Progenitor cell of endocrine pancreas (in vitro differentiated cells): ENCODE measurements around the gene TRIM47. TPM values are rescaled to one million over a fixed set of nuclear protein-coding genes. Genes with fewer than 3 reads are reported as not detected.

ENCODE experiments used
- DNase-seq: peaks from one replicate; pipeline ENCODE4 v3.0.0; 2021; ENCODE audit warnings: low spot score; ENCODE audit not compliant: unreplicated experiment
- H3K27ac Mint-ChIP-seq: 2 replicates; pipeline ENCODE4 v1.8.0; 2021; ENCODE audit warnings: mild to moderate bottlenecking, moderate library complexity, mixed read lengths
- H3K27me3 Mint-ChIP-seq: 2 replicates; pipeline ENCODE4 v1.8.0; 2021; ENCODE audit warnings: mixed read lengths
- H3K36me3 Mint-ChIP-seq: 2 replicates; pipeline ENCODE4 v1.8.0; 2022; ENCODE audit warnings: mixed read lengths; ENCODE audit not compliant: insufficient read depth
- H3K4me1 Mint-ChIP-seq: 2 replicates; pipeline ENCODE4 v1.8.0; 2021; ENCODE audit warnings: low read depth, mixed read lengths
- H3K4me3 Mint-ChIP-seq: 2 replicates; pipeline ENCODE4 v1.8.0; 2021; ENCODE audit warnings: low read depth, mild to moderate bottlenecking, moderate library complexity, mixed read lengths
- H3K9me3 Mint-ChIP-seq: 2 replicates; pipeline ENCODE4 v1.8.0; 2021; ENCODE audit warnings: low read depth, mixed read lengths
- total RNA-seq: library from RNA; stranded (reverse); gene quantifications from 2 replicates; pipeline ENCODE4 v1.2.1, GENCODE V29; 2021
- TF ChIP-seq, protein P1 (sequence below): fragments of 200-600 bp; sonication (generic); IDR thresholded peaks from one replicate; pipeline ENCODE4 v1.5.0; 2021; ENCODE audit warnings: antibody characterized with exemption, mild to moderate bottlenecking; ENCODE audit not compliant: unreplicated experiment

Gene TRIM47
- total RNA-seq, 1 donor from 2014 or later, result 1.0 TPM

GRCh38 chr17:75899353-75899752 lies 21.0 kb upstream of the TRIM47 start:
- TF ChIP-seq, protein P1, sequence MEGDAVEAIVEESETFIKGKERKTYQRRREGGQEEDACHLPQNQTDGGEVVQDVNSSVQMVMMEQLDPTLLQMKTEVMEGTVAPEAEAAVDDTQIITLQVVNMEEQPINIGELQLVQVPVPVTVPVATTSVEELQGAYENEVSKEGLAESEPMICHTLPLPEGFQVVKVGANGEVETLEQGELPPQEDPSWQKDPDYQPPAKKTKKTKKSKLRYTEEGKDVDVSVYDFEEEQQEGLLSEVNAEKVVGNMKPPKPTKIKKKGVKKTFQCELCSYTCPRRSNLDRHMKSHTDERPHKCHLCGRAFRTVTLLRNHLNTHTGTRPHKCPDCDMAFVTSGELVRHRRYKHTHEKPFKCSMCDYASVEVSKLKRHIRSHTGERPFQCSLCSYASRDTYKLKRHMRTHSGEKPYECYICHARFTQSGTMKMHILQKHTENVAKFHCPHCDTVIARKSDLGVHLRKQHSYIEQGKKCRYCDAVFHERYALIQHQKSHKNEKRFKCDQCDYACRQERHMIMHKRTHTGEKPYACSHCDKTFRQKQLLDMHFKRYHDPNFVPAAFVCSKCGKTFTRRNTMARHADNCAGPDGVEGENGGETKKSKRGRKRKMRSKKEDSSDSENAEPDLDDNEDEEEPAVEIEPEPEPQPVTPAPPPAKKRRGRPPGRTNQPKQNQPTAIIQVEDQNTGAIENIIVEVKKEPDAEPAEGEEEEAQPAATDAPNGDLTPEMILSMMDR, result no peak

GRCh38 chr17:75898791-75899190 lies 20.4 kb upstream of the TRIM47 start:
- no peak for DNase-seq
- no peak overlapping the region for H3K27ac Mint-ChIP-seq
- H3K36me3 Mint-ChIP-seq, result peaks cover 2% of the 10 kb centered on the region
- H3K9me3 Mint-ChIP-seq, result no peaks in the 10 kb centered on the region
- no peak overlapping the region for H3K4me3 Mint-ChIP-seq
- H3K27me3 Mint-ChIP-seq, result peaks cover 10% of the 10 kb centered on the region
- TF ChIP-seq, protein P1, result no peak
- H3K4me1 Mint-ChIP-seq, result peaks cover 8% of the 10 kb centered on the region

More at GRCh38 chr17:75899353-75899752, 21.0 kb upstream of the TRIM47 start:
- no peaks in the 10 kb centered on the region for H3K9me3 Mint-ChIP-seq
- H3K4me1 Mint-ChIP-seq, result peaks cover 10% of the 10 kb centered on the region
- peaks cover 2% of the 10 kb centered on the region for H3K36me3 Mint-ChIP-seq
- no peak for DNase-seq
- no peak overlapping the region for H3K27ac Mint-ChIP-seq
- peaks cover 9% of the 10 kb centered on the region for H3K27me3 Mint-ChIP-seq
- H3K4me3 Mint-ChIP-seq, result no peak overlapping the region

- peak overlapping the region; percentile 41 for H3K27ac Mint-ChIP-seq
- no peak for DNase-seq
Measured at GRCh38 chr17:75898065-75898464, 19.7 kb upstream of the TRIM47 start.

DNA sequence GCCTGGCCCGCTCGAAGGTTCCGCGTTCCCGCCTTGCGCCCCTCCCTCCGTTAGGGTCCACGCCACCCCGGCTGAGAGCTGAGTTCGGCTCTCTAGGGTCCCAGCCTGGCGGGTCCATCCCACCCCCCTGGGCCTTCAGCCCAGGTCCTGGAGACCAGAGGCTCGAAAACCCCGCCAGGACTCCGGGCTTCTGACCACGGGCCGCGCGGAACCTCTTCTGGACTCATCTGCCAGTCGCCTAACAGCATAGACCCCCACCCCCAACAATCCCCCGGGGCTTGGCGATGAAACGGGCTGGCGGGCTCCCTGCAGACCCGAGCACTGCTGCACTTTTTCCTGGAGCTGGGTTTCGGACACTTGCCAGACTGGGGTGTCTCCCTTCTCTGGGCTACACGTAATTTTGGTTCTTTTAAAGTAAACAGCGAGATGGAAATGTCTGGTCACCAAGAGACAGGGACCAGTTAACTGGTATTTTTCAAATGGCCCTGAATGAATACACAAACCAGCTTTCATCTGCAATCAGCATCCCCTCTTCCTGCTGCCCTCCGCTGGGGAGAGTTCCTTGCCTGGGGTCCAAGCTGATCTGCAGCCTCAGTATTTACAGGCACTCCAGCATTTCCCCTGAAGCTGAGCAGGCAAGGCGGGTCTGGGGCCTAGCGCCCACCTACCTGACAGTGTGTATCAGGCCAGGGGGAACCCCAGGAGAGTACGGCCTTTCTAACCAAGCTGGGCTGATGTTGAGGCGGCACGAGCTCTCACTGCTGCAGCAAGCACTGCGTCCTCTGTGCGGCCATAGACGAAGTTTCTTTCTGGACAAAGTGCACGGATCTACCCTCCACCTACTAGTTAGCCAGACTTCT lies 19.0 kb upstream of the TRIM47 start:
- H3K4me3 Mint-ChIP-seq, result peak overlapping the region; percentile 60
- H3K27ac Mint-ChIP-seq, result peak overlapping the region; percentile 41
- no peak for DNase-seq
- H3K36me3 Mint-ChIP-seq, result peaks cover 2% of the 10 kb centered on the region
- TF ChIP-seq, protein P1, result no peak
- H3K27me3 Mint-ChIP-seq, result peaks cover 11% of the 10 kb centered on the region
- no peaks in the 10 kb centered on the region for H3K9me3 Mint-ChIP-seq
- H3K4me1 Mint-ChIP-seq, result peaks cover 8% of the 10 kb centered on the region

More at GRCh38 chr17:75898065-75898464, 19.7 kb upstream of the TRIM47 start:
- TF ChIP-seq, protein P1, result no peak
- Mint-ChIP-seq H3K27me3 (peaks cover 11% of the 10 kb centered on the region), H3K4me1 (peaks cover 8% of the 10 kb centered on the region), H3K36me3 (peaks cover 2% of the 10 kb centered on the region), H3K9me3 (no peaks in the 10 kb centered on the region), H3K4me3 (peak overlapping the region; percentile 60)

- DNase-seq, result peak; percentile 61
- Mint-ChIP-seq H3K27ac (peak within 1 kb of the TSS; percentile 41), H3K27me3 (peaks cover 11% of the 10 kb centered on the region), H3K4me1 (peaks cover 8% of the 10 kb centered on the region), H3K9me3 (no peaks in the 10 kb centered on the region), H3K36me3 (peaks cover 2% of the 10 kb centered on the region), H3K4me3 (peak within 1 kb of the TSS; percentile 73)
- TF ChIP-seq, protein P1, result peak; percentile 36
Measured at GRCh38 chr17:75896415-75897159, 18.2 kb upstream of the TRIM47 start, which contains the start of gene TRIM65. TRIM65 (minus strand) TSS chr17:75896951; CDS start chr17:75896937, 14 bp downstream.
